Activated CD4-positive, CD25-positive, alpha-beta regulatory T cell (primary cell): Measurements from ENCODE around the gene MPC1L.
A peak's percentile ranks its signal among the peaks of the same experiment; 100 is the strongest.

ENCODE experiments used
- DNase-seq, 4 experiments: peaks; one replicate each; lab custom pipeline; 2025; lab: John Stamatoyannopoulos, UW

The MPC1L gene

GRCh38 chrX:40628506-40628905, 5.3 kb downstream of the MPC1L start:
- no peak for DNase-seq

GRCh38 chrX:40632199-40632598, 9.0 kb downstream of the MPC1L start:
- DNase-seq = no peak

GRCh38 chrX:40637687-40638086, 14.5 kb downstream of the MPC1L start:
- no peak for DNase-seq

GRCh38 chrX:40644176-40644575, 20.9 kb downstream of the MPC1L start:
- DNase-seq = no peak

- peak in 3 of 4 experiments; percentile 1 to 8 (median 3) for DNase-seq
These were observed 21.7 kb downstream of the MPC1L start for GRCh38 chrX:40644821-40645358.

- peak in 3 of 4 experiments; percentile 2 to 3 (median 3) for DNase-seq
These were observed 23.5 kb downstream of the MPC1L start for GRCh38 chrX:40646489-40647306.

- DNase-seq = peak; percentile 73 to 86 (median 78)
These were observed 24.3 kb downstream of the MPC1L start, which contains the start of gene CXorf38 for GRCh38 chrX:40647307-40648197. Gene CXorf38 (minus strand): TSS chrX:40647561. CDS start chrX:40647520, 41 bp downstream.

GRCh38 chrX:40651620-40652223, 28.5 kb downstream of the MPC1L start:
- peak; percentile 19 to 55 (median 43) for DNase-seq

GRCh38 chrX:40652664-40653063, 29.4 kb downstream of the MPC1L start:
- DNase-seq = no peak

- no peak for DNase-seq
These were observed 30.3 kb downstream of the MPC1L start for GRCh38 chrX:40653535-40653934.

GRCh38 chrX:40660381-40660780, 37.2 kb downstream of the MPC1L start:
- no peak for DNase-seq

GRCh38 chrX:40661489-40661888, 38.3 kb downstream of the MPC1L start:
- DNase-seq = no peak

- DNase-seq = no peak
These were observed 40.0 kb downstream of the MPC1L start for GRCh38 chrX:40663078-40663740.

GRCh38 chrX:40663880-40664630, 40.8 kb downstream of the MPC1L start:
- no peak for DNase-seq

- no peak for DNase-seq
These were observed 47.9 kb downstream of the MPC1L start for GRCh38 chrX:40671126-40671525.
